OCI-LY7 (cell line): ENCODE results near the gene TAGLN. TPM values are rescaled to one million over a fixed set of nuclear protein-coding genes. Genes with fewer than 3 reads are reported as not detected.
"Not testable (repeated sequence)": the region's sequence is repeated elsewhere in the genome, so short reads cannot be mapped to it uniquely, and the experiment has no call there.

Experiments
- BruUV-seq: library from RNA; stranded (reverse); fragments of 400-500 nt; replicated peaks from 2 replicates; lab custom pipeline; 2021; lab: Mats Ljungman, UMichigan
- CTCF ChIA-PET: fragments of 300-600 bp; sonication (Branson Sonifier 250); formaldehyde crosslinking; loops from one replicate; lab custom pipeline; 2022; ENCODE audit warnings: antibody characterized with exemption; ENCODE audit not compliant: unreplicated experiment; lab: Charles Lee
- POLR2A ChIA-PET: fragments of 300-600 bp; sonication (Branson Sonifier 250); formaldehyde crosslinking; loops from one replicate; lab custom pipeline; 2022; ENCODE audit warnings: antibody characterized with exemption; lab: Charles Lee
- DNase-seq: peaks from one replicate; pipeline ENCODE4 v3.0.0-alpha.2; 2015; ENCODE audit warnings: low spot score
- H2AFZ ChIP-seq: fragments of 200-600 bp; sonication (generic), shearing (Covaris generic); 2 replicates; pipeline ENCODE4 v1.6.1; 2014; ENCODE audit warnings: mild to moderate bottlenecking, antibody characterized with exemption, low read length, moderate library complexity
- H3K27ac ChIP-seq: fragments of 200-600 bp; sonication (generic); 2 replicates; pipeline ENCODE4 v1.5.1; 2014; ENCODE audit warnings: mixed run types, low read depth, mild to moderate bottlenecking, moderate library complexity, low read length, inconsistent platforms; ENCODE audit not compliant: poor library complexity, severe bottlenecking
- H3K36me3 ChIP-seq: fragments of 200-600 bp; sonication (generic); 2 replicates; pipeline ENCODE4 v1.6.1; 2014; ENCODE audit warnings: mild to moderate bottlenecking, antibody characterized with exemption, low read length, moderate library complexity, mixed read lengths; ENCODE audit not compliant: insufficient read depth
- H3K4me1 ChIP-seq: fragments of 200-600 bp; sonication (generic); 2 replicates; pipeline ENCODE4 v1.5.1; 2014; ENCODE audit warnings: mild to moderate bottlenecking, low read length; ENCODE audit not compliant: insufficient read depth, poor library complexity, severe bottlenecking
- H3K4me2 ChIP-seq: fragments of 200-600 bp; sonication (generic); 2 replicates; pipeline ENCODE4 v1.6.1; 2014; ENCODE audit warnings: mild to moderate bottlenecking, low read length
- H3K4me3 ChIP-seq: fragments of 200-600 bp; sonication (generic); 2 replicates; pipeline ENCODE4 v1.5.1; 2014; ENCODE audit warnings: mild to moderate bottlenecking, low read depth, low read length; ENCODE audit not compliant: poor library complexity, severe bottlenecking
- H3K79me2 ChIP-seq: fragments of 200-600 bp; sonication (generic); 2 replicates; pipeline ENCODE4 v1.6.1; 2016; ENCODE audit warnings: low read depth, mild to moderate bottlenecking, low read length, moderate library complexity, mixed read lengths; ENCODE audit not compliant: insufficient read depth
- H3K9me2 ChIP-seq: fragments of 200-600 bp; sonication (generic); 2 replicates; pipeline ENCODE4 v1.6.1; 2016; ENCODE audit warnings: mild to moderate bottlenecking, low read length, mixed read lengths; ENCODE audit not compliant: insufficient read depth
- H3K9me3 ChIP-seq: fragments of 200-600 bp; sonication (generic); 2 replicates; pipeline ENCODE4 v1.6.1; 2014; ENCODE audit warnings: mild to moderate bottlenecking, mixed run types, low read length, mixed read lengths
- H4K20me1 ChIP-seq: fragments of 200-600 bp; sonication (generic); 2 replicates; pipeline ENCODE4 v1.6.1; 2014; ENCODE audit warnings: mild to moderate bottlenecking, antibody characterized with exemption, low read length, moderate library complexity, mixed read lengths; ENCODE audit not compliant: insufficient read depth
- CTCF ChIP-seq: fragments of 200-600 bp; sonication (generic); conservative IDR thresholded peaks from 2 replicates; pipeline ENCODE4 v1.5.1; 2014; ENCODE audit warnings: mild to moderate bottlenecking, antibody characterized with exemption, low read length, moderate library complexity, mixed read lengths
- EZH2phosphoT487 ChIP-seq: fragments of 200-600 bp; sonication (generic); IDR thresholded peaks from 2 replicates; pipeline ENCODE4 v1.6.1; 2018; ENCODE audit warnings: low read depth, borderline replicate concordance, mild to moderate bottlenecking, mixed run types, antibody characterized with exemption, low read length, moderate library complexity, mixed read lengths
- intact Hi-C: fragments of 100-400 bp; cut with micrococcal nuclease; formaldehyde crosslinking; loops from one replicate; pipeline ENCODE4 v1.10.0; 2022; ENCODE audit not compliant: unreplicated experiment
- total RNA-seq, 2 experiments: library from RNA; depleted of rRNA in 1 of 2; stranded (reverse); fragments of >200 nt in 1 of 2; shearing (Covaris generic) in 1 of 2; gene quantifications; 2 replicates each; pipeline ENCODE4 v1.2.3, GENCODE V29; 2014 to 2022

The TAGLN gene
- total RNA-seq, 2 experiments from 2014 or later = 5.4 to 7.4 TPM

DNA sequence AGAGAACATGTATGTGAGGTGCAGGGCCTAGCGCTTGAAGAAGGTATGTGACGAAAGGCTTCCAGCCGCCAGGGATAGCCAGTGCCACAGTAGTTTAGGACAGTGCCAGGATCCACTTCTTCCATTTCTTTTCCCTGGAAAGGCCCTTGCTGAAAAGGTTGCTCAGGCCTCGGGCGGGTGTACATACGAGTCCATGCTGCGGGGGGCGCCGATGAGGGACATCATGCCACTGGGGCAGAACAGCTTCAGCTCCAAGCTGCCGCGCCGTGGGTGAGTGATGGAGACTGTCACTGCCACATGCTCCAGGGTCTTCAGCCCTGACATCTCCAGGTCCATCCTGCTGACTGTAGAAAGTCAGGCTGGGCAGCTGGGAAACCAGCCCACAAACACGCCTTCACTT, 9.5 kb downstream of the TAGLN start:
- H4K20me1 ChIP-seq, POLR2A ChIA-PET: not testable (repeated sequence)

GRCh38 chr11:117209351-117210125, 10.4 kb downstream of the TAGLN start:
- BruUV-seq, H3K4me3 ChIP-seq, CTCF ChIA-PET, H4K20me1 ChIP-seq, H3K27ac ChIP-seq, H3K4me2 ChIP-seq, H3K9me3 ChIP-seq, intact Hi-C loops, H3K79me2 ChIP-seq, POLR2A ChIA-PET, H2AFZ ChIP-seq, H3K4me1 ChIP-seq, DNase-seq, H3K9me2 ChIP-seq: not testable (repeated sequence)
- peaks cover 43% of the 10 kb centered on the region for H3K36me3 ChIP-seq

More for the DNA sequence above, 9.5 kb downstream of the TAGLN start:
- H3K27ac ChIP-seq, H3K9me3 ChIP-seq, H3K4me1 ChIP-seq, DNase-seq, intact Hi-C loops, H3K4me2 ChIP-seq, H2AFZ ChIP-seq, H3K79me2 ChIP-seq, H3K4me3 ChIP-seq, CTCF ChIA-PET, H3K9me2 ChIP-seq, BruUV-seq: not testable (repeated sequence)
- H3K36me3 ChIP-seq = peaks cover 42% of the 10 kb centered on the region

GRCh38 chr11:117210620-117211019, 11.4 kb downstream of the TAGLN start:
- no peaks in the 10 kb centered on the region for H3K4me1 ChIP-seq

More at GRCh38 chr11:117210620-117211019, 11.4 kb downstream of the TAGLN start:
- Histone ChIP-seq H2AFZ (no peak overlapping the region), H3K4me2 (no peak overlapping the region), H3K36me3 (peaks cover 39% of the 10 kb centered on the region), H3K27ac (no peak overlapping the region), H4K20me1 (no peaks in the 10 kb centered on the region), H3K4me3 (no peak overlapping the region), H3K9me3 (no peaks in the 10 kb centered on the region), H3K79me2 (no peaks in the 10 kb centered on the region), H3K9me2 (no peaks in the 10 kb centered on the region)
- DNase-seq = no peak
- intact Hi-C loops = no loop called here
- TF ChIP-seq CTCF (no peak), EZH2phosphoT487 (no peak)
- ChIA-PET POLR2A (interaction anchor here (1.1 kb wide), 1 partner anchor 14 kb away, joined by 3 read pairs; no protein-coding TSS in a partner anchor), CTCF (no interaction called here)
- no TSS peak for BruUV-seq
